Measurements from ENCODE around the gene ESRP2. TPM values are rescaled to one million over a fixed set of nuclear protein-coding genes. Genes with fewer than 3 reads are reported as not detected.
A peak's percentile ranks its signal among the peaks of the same experiment; 100 is the strongest.

The ESRP2 gene
- total RNA-seq, 1 donor from 2014 or later = 0.10 TPM

DNA sequence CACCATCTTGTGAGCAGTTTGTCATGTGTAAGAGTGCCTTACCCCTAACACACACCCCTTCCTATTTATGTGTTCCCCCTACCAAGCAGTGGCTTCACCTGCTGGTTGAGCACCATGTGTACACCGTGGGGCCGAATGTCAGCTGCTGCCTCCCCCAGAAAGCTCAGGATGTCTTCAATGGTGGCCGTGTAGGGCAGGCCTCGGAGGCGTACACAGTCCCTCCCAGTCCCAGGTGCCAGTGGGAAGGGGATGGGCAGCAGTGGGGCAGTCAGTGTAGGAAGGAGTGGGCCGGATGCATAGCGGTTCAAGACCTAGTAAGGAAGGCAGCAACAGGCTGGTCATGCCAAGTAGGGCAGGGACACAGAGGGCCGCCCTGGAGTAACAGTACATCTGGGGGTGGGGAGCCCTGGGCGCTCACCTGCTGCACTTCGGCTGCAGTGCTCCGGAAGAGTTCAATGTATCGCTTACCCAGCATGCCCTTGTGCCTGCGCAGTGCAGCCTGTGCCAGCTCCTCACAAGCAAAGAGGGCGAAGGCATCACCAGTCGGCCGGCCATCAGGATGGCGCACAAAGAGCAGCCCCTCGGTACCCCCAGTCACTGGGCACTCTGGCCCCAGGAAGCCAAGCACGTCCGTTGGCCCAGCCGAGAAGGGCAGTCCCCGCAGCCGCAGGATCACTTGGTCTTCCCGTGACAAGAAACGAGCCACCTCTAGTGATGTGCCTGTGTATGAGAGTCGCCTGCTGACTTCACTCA is 4.4 kb downstream of the ESRP2 start:
- H3K9me3 Mint-ChIP-seq = no peaks in the 10 kb centered on the region
- no peak overlapping the region for H3K27ac Mint-ChIP-seq
- peaks cover 37% of the 10 kb centered on the region for H3K4me1 Mint-ChIP-seq (ENCODE audit: low read depth)
- no peak for DNase-seq (ENCODE audit: low spot score)
- intact Hi-C loops (cut with micrococcal nuclease) = no loop called here
- H3K4me3 Mint-ChIP-seq = no peak overlapping the region
- no peaks in the 10 kb centered on the region for H3K27me3 Mint-ChIP-seq (ENCODE audit: insufficient read depth)
- peaks cover 17% of the 10 kb centered on the region for H3K36me3 Mint-ChIP-seq (ENCODE audit: low read depth)

DNA sequence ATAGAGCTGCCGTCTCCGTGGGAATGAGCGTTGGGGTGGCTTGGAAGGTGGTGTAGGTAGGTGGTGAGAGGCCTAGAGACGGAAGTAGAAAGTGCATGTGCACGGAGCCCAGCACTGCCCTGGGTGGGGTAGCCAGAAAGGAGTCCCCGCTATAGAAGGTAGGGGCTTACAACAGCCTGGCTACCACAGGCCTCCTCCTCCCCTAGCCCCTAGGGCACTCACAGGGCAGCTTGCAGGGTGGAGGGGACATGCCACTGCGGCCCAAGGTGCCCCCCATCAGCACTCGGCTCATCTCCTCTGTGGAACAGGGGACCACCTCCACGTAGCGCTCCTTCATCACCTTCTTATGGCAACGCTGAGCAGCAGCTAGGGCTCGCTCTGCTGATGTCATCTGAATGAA is 5.0 kb downstream of the ESRP2 start:
- Mint-ChIP-seq H3K4me3 (no peak overlapping the region), H3K4me1 (ENCODE audit: low read depth) (peaks cover 40% of the 10 kb centered on the region), H3K36me3 (ENCODE audit: low read depth) (peaks cover 17% of the 10 kb centered on the region), H3K27me3 (ENCODE audit: insufficient read depth) (no peaks in the 10 kb centered on the region), H3K27ac (no peak overlapping the region), H3K9me3 (no peaks in the 10 kb centered on the region)
- DNase-seq (ENCODE audit: low spot score) = no peak
- intact Hi-C loops (cut with micrococcal nuclease) = no loop called here

DNA sequence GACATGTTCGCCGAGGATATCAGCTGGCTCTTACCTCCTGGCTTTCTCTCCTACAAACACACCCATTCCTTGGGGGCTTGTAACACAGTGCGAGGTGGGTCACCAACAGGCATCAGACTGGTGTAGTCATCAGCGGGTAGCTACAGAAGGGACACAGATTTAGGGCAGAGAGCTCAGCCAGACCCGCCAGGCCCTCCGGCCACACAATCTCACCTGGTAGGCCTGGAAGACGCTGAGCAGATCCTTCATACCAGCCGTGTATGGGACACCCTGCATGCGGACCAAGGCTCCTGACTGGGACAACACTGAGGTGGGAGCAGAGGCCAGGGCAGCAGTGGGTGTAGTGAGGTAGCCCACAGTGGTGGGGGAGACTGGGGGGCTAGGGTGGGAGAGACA is 5.8 kb downstream of the ESRP2 start:
- Mint-ChIP-seq H3K27ac (no peak overlapping the region), H3K36me3 (ENCODE audit: low read depth) (peaks cover 25% of the 10 kb centered on the region), H3K9me3 (no peaks in the 10 kb centered on the region), H3K4me1 (ENCODE audit: low read depth) (peaks cover 47% of the 10 kb centered on the region), H3K4me3 (no peak overlapping the region), H3K27me3 (ENCODE audit: insufficient read depth) (no peaks in the 10 kb centered on the region)
- intact Hi-C loops (cut with micrococcal nuclease) = no loop called here
- no peak for DNase-seq (ENCODE audit: low spot score)

DNA sequence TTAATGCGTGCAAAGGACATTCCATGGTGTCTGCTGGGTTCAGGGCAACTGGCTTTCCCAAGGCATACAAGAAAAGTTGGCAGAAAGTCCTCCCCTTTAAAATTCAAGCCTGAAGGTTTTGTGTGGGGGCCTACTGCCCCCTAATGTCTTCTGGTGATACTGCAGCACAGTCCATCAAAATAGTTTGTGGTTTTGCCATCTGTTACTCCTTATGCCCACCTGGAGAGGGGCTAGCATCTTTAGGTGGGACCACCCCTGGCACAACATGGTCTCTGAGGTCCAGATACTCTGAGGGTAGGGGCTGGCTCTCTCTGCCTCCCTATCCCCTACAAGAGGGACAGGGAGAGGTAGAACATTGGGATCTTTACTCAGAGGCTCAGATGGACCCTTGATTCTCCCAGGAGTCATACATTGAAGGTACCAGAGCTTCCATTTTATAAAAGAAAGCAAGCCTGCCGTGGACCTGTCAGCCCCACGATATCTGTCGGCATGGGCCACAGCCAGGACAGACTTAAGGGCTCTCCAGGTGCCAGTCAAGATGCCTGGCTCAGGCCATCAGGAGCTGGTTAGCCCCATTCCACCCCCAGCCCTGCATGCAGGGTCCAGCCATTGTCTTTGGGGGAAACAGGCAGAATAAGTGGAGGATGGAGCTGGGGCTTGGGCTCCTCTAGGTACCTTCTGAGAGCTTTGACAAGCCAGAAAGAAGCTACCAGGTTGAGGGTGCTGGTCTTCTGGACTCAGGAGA is 6.3 kb downstream of the ESRP2 start:
- DNase-seq (ENCODE audit: low spot score) = no peak
- intact Hi-C loops (cut with micrococcal nuclease) = loop anchor here (1.0 to 5.0 kb wide), 5 partner anchors 8 to 236 kb away; no protein-coding TSS in a partner anchor
- no peaks in the 10 kb centered on the region for H3K9me3 Mint-ChIP-seq
- H3K4me1 Mint-ChIP-seq (ENCODE audit: low read depth) = peaks cover 47% of the 10 kb centered on the region
- no peaks in the 10 kb centered on the region for H3K27me3 Mint-ChIP-seq (ENCODE audit: insufficient read depth)
- no peak overlapping the region for H3K4me3 Mint-ChIP-seq
- peak overlapping the region; percentile 63 for H3K27ac Mint-ChIP-seq
- peaks cover 26% of the 10 kb centered on the region for H3K36me3 Mint-ChIP-seq (ENCODE audit: low read depth)

DNA sequence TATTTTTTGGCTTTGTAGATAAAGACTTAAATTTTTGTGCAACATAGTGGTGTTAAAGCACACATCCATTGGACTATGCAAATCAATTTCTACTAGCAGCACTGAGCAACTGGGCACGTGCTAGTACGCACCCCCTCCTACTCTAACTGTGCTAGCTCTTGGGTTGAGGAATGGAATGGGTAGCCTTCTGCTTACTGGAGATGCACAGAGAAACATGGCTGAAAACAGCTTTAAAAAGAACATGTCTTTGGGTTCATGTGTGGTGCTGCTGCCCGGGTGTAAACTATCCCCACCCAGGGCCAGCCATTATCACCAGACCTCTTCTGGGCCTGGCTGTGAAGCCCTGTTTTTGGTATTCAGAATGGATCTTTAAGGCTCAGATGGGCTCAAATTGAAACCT is 7.3 kb downstream of the ESRP2 start:
- no peak overlapping the region for H3K4me3 Mint-ChIP-seq
- no peak overlapping the region for H3K27ac Mint-ChIP-seq
- H3K4me1 Mint-ChIP-seq (ENCODE audit: low read depth) = peaks cover 45% of the 10 kb centered on the region
- peaks cover 26% of the 10 kb centered on the region for H3K36me3 Mint-ChIP-seq (ENCODE audit: low read depth)
- no peak for DNase-seq (ENCODE audit: low spot score)
- no peaks in the 10 kb centered on the region for H3K9me3 Mint-ChIP-seq
- H3K27me3 Mint-ChIP-seq (ENCODE audit: insufficient read depth) = no peaks in the 10 kb centered on the region
- intact Hi-C loops (cut with micrococcal nuclease) = loop anchor here (1.0 to 5.0 kb wide), 5 partner anchors 9 to 235 kb away; no protein-coding TSS in a partner anchor

DNA sequence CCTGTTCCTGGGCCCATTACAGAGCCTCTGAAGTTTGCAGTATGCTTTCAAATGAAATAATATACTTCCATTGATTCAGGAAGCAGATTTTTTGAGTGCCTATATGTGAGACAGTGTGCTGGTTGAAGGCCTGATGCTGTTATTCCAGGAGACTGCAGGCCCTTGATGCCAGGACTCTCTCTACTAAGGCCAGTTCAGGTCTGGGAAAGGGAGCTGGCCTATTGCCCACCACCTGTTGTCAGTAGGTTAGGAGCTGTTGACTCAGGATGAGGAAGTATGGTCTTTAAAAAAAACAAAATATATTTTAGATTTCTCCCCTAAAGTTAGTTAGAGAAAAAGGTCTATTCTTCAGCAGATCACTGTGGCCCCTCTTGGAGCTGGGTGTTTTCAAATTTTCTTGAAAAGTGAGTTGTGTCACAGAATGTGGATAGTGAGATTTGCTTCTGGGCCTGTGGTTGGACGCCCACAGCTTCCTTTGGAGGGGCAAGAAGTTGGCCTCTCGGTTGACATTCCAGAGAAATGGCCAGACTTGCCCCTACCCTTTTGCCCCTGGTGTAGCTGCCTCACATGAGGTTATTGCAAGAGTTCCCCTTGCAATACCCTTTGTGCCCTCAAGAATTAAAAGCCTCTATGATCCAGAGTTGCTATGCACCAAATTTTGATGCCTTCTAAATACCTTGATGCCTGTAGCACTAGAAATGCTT is 7.9 kb downstream of the ESRP2 start:
- Mint-ChIP-seq H3K9me3 (no peaks in the 10 kb centered on the region), H3K27me3 (ENCODE audit: insufficient read depth) (no peaks in the 10 kb centered on the region), H3K4me3 (peak overlapping the region; percentile 68), H3K36me3 (ENCODE audit: low read depth) (peaks cover 26% of the 10 kb centered on the region), H3K4me1 (ENCODE audit: low read depth) (peaks cover 45% of the 10 kb centered on the region), H3K27ac (peak overlapping the region; percentile 74)
- no peak for DNase-seq (ENCODE audit: low spot score)
- intact Hi-C loops (cut with micrococcal nuclease) = loop anchor here (1.0 to 5.0 kb wide), 3 partner anchors 17 to 135 kb away; no protein-coding TSS in a partner anchor

DNA sequence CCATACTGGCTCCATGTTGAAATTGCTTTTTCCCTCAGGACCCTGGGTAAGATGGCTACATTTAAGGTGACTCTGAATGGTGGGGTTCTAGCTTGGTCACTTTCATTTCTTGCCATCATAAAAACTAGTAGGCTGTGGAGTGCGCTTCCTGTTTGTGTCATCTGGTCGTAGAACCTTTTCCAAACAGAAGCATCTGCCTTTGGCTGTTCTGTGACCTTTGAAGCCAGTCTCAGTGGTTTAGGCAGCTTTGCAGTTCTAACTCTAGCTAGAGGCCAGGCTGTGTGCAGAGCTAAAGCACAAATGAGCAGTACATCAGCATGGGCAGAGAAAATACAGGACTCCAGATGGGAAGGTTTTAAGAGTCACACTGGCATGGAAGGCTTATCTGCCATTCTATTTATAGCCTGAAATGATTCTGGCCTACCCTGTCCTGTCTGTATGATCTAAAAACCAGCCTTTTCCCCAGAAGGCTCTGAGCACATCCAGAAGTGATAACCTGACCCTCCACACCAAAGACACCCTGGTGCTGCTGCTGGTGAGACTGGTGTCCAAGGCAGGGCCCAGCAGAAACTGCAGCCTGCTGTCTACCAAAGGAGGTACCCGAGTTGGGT is 8.6 kb downstream of the ESRP2 start:
- H3K36me3 Mint-ChIP-seq (ENCODE audit: low read depth) = peaks cover 29% of the 10 kb centered on the region
- H3K4me1 Mint-ChIP-seq (ENCODE audit: low read depth) = peaks cover 45% of the 10 kb centered on the region
- peak overlapping the region; percentile 19 for H3K4me3 Mint-ChIP-seq
- no peaks in the 10 kb centered on the region for H3K27me3 Mint-ChIP-seq (ENCODE audit: insufficient read depth)
- no peaks in the 10 kb centered on the region for H3K9me3 Mint-ChIP-seq
- intact Hi-C loops (cut with micrococcal nuclease) = loop anchor here (1.0 to 5.0 kb wide), 2 partner anchors 16 to 35 kb away; no protein-coding TSS in a partner anchor
- H3K27ac Mint-ChIP-seq = peak overlapping the region; percentile 61
- DNase-seq (ENCODE audit: low spot score) = no peak

DNA sequence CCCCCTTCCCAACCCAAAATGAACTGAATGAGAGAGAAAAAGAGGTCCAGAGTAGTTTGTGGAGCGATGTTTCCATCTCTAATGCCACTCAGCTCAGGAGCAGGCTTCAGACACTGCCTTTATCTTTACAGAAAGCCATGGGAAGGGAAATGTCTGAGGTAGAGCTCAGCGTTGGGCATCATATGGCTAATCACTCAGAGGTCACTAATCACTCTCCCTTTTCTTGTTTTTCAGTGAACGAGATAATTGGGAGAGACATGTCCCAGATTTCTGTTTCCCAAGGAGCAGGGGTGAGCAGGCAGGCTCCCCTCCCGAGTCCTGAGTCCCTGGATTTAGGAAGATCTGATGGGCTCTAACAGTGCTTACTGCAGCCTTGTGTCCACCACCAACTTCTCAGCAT is 9.8 kb downstream of the ESRP2 start:
- Mint-ChIP-seq H3K27me3 (ENCODE audit: insufficient read depth) (no peaks in the 10 kb centered on the region), H3K4me3 (no peak overlapping the region), H3K27ac (peak overlapping the region; percentile 21), H3K36me3 (ENCODE audit: low read depth) (peaks cover 38% of the 10 kb centered on the region), H3K4me1 (ENCODE audit: low read depth) (peaks cover 45% of the 10 kb centered on the region), H3K9me3 (no peaks in the 10 kb centered on the region)
- intact Hi-C loops (cut with micrococcal nuclease) = loop anchor here (5.0 kb wide), 1 partner anchor 34 kb away; no protein-coding TSS in a partner anchor
- no peak for DNase-seq (ENCODE audit: low spot score)

DNA sequence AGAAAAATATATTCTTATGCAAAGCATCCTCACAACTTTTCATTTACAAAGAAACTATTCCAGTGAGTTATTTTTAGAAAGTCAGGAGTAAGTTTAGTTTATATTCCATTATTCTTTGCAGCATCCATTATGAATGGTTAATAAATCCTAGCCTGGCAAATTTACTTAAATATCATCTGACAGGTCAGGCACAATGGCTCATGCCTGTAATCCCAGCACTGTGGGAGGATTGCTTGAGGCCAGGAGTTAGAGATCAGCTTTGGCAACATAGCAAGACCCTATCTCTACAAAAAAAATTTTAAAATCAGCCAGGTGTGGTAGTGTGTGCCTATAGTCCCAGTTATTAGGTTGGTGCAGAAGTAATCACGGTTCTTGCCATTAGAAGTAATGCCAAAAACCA is 12.9 kb downstream of the ESRP2 start:
- Mint-ChIP-seq H3K36me3 (ENCODE audit: low read depth) (peaks cover 43% of the 10 kb centered on the region), H3K9me3 (no peaks in the 10 kb centered on the region), H3K27ac (no peak overlapping the region), H3K4me3 (no peak overlapping the region), H3K4me1 (ENCODE audit: low read depth) (peaks cover 31% of the 10 kb centered on the region), H3K27me3 (ENCODE audit: insufficient read depth) (no peaks in the 10 kb centered on the region)
- no peak for DNase-seq (ENCODE audit: low spot score)
- intact Hi-C loops (cut with micrococcal nuclease) = no loop called here

DNA sequence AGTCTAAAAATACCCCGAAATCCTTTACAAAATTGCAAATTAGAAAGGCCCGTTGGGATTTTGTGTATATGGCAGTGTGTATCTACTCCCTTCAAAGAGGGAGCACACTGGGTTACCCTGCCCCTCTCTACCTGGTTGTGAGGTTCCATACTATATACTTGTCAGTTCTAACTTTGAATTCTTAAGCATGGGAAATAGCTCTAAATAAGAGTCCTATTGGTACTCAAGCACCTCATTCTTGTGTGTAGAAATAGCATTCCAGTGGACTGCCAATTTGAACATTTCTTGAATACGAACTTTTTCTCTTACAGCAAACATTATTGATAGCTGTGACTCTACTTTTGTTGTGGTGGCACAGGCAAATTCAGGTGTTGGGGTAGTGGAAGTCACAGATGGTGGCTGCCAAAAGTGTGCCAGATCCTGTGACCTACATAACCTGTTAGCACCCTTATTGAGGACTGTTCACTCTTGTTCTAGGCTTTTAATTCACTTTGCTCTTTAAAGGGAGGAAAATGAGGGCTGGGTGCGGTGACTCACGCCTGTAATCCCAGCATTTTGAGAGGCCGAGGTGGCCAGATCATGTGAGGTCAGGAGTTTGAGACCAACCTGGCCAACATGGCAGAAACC is 16.1 kb downstream of the ESRP2 start:
- Mint-ChIP-seq H3K9me3 (no peaks in the 10 kb centered on the region), H3K4me3 (no peak overlapping the region), H3K27me3 (ENCODE audit: insufficient read depth) (no peaks in the 10 kb centered on the region), H3K4me1 (ENCODE audit: low read depth) (peaks cover under 1% of the 10 kb centered on the region), H3K27ac (no peak overlapping the region), H3K36me3 (ENCODE audit: low read depth) (peaks cover 34% of the 10 kb centered on the region)
- intact Hi-C loops (cut with micrococcal nuclease) = no loop called here
- no peak for DNase-seq (ENCODE audit: low spot score)

DNA sequence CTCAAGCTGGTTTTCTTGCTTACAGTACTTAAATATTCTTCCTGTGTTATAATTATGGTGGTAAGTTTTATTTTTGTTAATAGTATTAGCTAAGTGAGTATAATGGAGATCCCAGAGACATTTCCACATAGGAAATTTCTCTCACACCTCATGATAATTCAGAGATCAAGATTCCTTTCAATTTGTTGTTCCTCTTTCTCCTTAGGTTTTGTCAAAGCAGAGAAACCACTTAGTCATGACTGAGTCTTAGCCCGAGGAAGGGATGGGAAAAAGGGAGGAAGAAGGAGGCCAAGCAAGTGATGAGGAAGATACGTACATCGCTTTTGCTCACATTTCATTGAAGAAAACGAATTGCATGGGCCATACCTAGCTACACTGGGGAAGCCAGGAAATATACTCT is 18.4 kb downstream of the ESRP2 start:
- intact Hi-C loops (cut with micrococcal nuclease) = no loop called here
- Mint-ChIP-seq H3K36me3 (ENCODE audit: low read depth) (peaks cover 38% of the 10 kb centered on the region), H3K4me3 (no peak overlapping the region), H3K4me1 (ENCODE audit: low read depth) (peaks cover 6% of the 10 kb centered on the region), H3K27ac (peak overlapping the region; percentile 44), H3K27me3 (ENCODE audit: insufficient read depth) (no peaks in the 10 kb centered on the region), H3K9me3 (no peaks in the 10 kb centered on the region)
- no peak for DNase-seq (ENCODE audit: low spot score)

DNA sequence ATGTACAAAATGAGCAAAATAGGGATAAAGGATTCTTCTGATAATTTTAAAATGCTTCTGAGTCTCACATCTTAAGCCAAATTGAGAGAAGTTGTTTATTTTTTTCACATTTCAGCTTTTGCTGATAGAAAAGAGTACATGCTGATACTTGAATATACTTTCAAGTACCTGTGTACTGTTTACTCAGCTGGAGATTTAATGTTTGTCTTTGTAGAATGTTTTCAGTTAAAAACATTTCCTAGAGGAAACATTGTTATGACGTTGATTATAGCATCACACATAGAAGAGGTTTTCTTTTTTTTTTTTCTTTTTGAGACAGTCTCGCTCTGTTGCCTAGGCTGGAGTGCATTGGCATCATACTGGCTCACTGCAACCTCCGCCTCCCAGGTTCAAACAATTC is 19.7 kb downstream of the ESRP2 start:
- Mint-ChIP-seq H3K4me3 (no peak overlapping the region), H3K4me1 (ENCODE audit: low read depth) (peaks cover 19% of the 10 kb centered on the region), H3K27ac (no peak overlapping the region), H3K9me3 (no peaks in the 10 kb centered on the region), H3K27me3 (ENCODE audit: insufficient read depth) (no peaks in the 10 kb centered on the region), H3K36me3 (ENCODE audit: low read depth) (peaks cover 34% of the 10 kb centered on the region)
- intact Hi-C loops (cut with micrococcal nuclease) = no loop called here
- DNase-seq (ENCODE audit: low spot score) = no peak
